ENCODE data around the gene PGD.

The PGD gene

GRCh38 chr1:10440794-10441193 lies 41.9 kb downstream of the PGD start:
- H3K4me3 ChIP-seq (ENCODE audit: low read depth, low read length, poor library complexity, severe bottlenecking), result no peak overlapping the region
- H3F3A ChIP-seq (ENCODE audit: insufficient read depth, low read length), result no peaks in the 10 kb centered on the region
- H3K27ac ChIP-seq (ENCODE audit: low read depth, low read length, poor library complexity, severe bottlenecking), result no peak overlapping the region
- H3K9ac ChIP-seq (ENCODE audit: low read length), result no peak overlapping the region
- H3K36me3 ChIP-seq (ENCODE audit: insufficient read depth, low read length), result no peaks in the 10 kb centered on the region
- no peaks in the 10 kb centered on the region for H4K20me1 ChIP-seq (ENCODE audit: insufficient read depth, low read length)
- no peaks in the 10 kb centered on the region for H3K79me2 ChIP-seq (ENCODE audit: insufficient read depth, low read length)
- H3K4me1 ChIP-seq (ENCODE audit: insufficient read depth, low read length, severe bottlenecking), result no peaks in the 10 kb centered on the region
- H3K27me3 ChIP-seq (ENCODE audit: insufficient read depth, low read length), result no peaks in the 10 kb centered on the region
- H3K9me2 ChIP-seq (ENCODE audit: low read depth, low read length), result no peaks in the 10 kb centered on the region
- H2AFZ ChIP-seq (ENCODE audit: low read length), result no peak overlapping the region
- TF ChIP-seq EZH2 (IDR thresholded peaks at IDR 0.05; ENCODE audit: borderline replicate concordance, low read length) (no peak), CTCF (IDR thresholded peaks at IDR 0.05; ENCODE audit: low read length) (no peak)
- no peak overlapping the region for H3K4me2 ChIP-seq (ENCODE audit: low read length)
- no peaks in the 10 kb centered on the region for H3K9me3 ChIP-seq (ENCODE audit: low read length)

GRCh38 chr1:10444248-10444647 lies 45.4 kb downstream of the PGD start:
- Histone ChIP-seq H3F3A (ENCODE audit: insufficient read depth, low read length) (no peaks in the 10 kb centered on the region), H3K4me3 (ENCODE audit: low read depth, low read length, poor library complexity, severe bottlenecking) (no peak overlapping the region), H4K20me1 (ENCODE audit: insufficient read depth, low read length) (no peaks in the 10 kb centered on the region), H3K9me2 (ENCODE audit: low read depth, low read length) (no peaks in the 10 kb centered on the region), H2AFZ (ENCODE audit: low read length) (no peak overlapping the region), H3K27me3 (ENCODE audit: insufficient read depth, low read length) (no peaks in the 10 kb centered on the region), H3K79me2 (ENCODE audit: insufficient read depth, low read length) (no peaks in the 10 kb centered on the region), H3K27ac (ENCODE audit: low read depth, low read length, poor library complexity, severe bottlenecking) (no peak overlapping the region), H3K4me1 (ENCODE audit: insufficient read depth, low read length, severe bottlenecking) (no peaks in the 10 kb centered on the region), H3K4me2 (ENCODE audit: low read length) (no peak overlapping the region), H3K9ac (ENCODE audit: low read length) (no peak overlapping the region), H3K9me3 (ENCODE audit: low read length) (no peaks in the 10 kb centered on the region), H3K36me3 (ENCODE audit: insufficient read depth, low read length) (no peaks in the 10 kb centered on the region)
- TF ChIP-seq EZH2 (IDR thresholded peaks at IDR 0.05; ENCODE audit: borderline replicate concordance, low read length) (no peak), CTCF (IDR thresholded peaks at IDR 0.05; ENCODE audit: low read length) (no peak)

- H3K4me2 ChIP-seq (ENCODE audit: low read length), result no peak overlapping the region
- no peak overlapping the region for H3K9ac ChIP-seq (ENCODE audit: low read length)
- H3K27ac ChIP-seq (ENCODE audit: low read depth, low read length, poor library complexity, severe bottlenecking), result no peak overlapping the region
- no peak overlapping the region for H3K4me3 ChIP-seq (ENCODE audit: low read depth, low read length, poor library complexity, severe bottlenecking)
- H3K79me2 ChIP-seq (ENCODE audit: insufficient read depth, low read length), result no peaks in the 10 kb centered on the region
- H3K9me3 ChIP-seq (ENCODE audit: low read length), result no peaks in the 10 kb centered on the region
- no peaks in the 10 kb centered on the region for H3K27me3 ChIP-seq (ENCODE audit: insufficient read depth, low read length)
- TF ChIP-seq CTCF (IDR thresholded peaks at IDR 0.05; ENCODE audit: low read length), result no peak
- no peak for TF ChIP-seq EZH2 (IDR thresholded peaks at IDR 0.05; ENCODE audit: borderline replicate concordance, low read length)
- H3F3A ChIP-seq (ENCODE audit: insufficient read depth, low read length), result no peaks in the 10 kb centered on the region
- no peaks in the 10 kb centered on the region for H3K9me2 ChIP-seq (ENCODE audit: low read depth, low read length)
- no peaks in the 10 kb centered on the region for H3K4me1 ChIP-seq (ENCODE audit: insufficient read depth, low read length, severe bottlenecking)
- no peaks in the 10 kb centered on the region for H3K36me3 ChIP-seq (ENCODE audit: insufficient read depth, low read length)
- H2AFZ ChIP-seq (ENCODE audit: low read length), result no peak overlapping the region
- no peaks in the 10 kb centered on the region for H4K20me1 ChIP-seq (ENCODE audit: insufficient read depth, low read length)
Observed at GRCh38 chr1:10444795-10445397, 46.0 kb downstream of the PGD start.

All from OCI-LY1 (cell line).